ENCODE data around the gene COPB2.

COPB2 gene

GRCh38 chr3:139325551-139325950 is 63.9 kb downstream of the COPB2 start:
- H3K9me3 Mint-ChIP-seq, result no peaks in the 10 kb centered on the region
- H3K27me3 Mint-ChIP-seq, result peaks cover 2% of the 10 kb centered on the region
- no peaks in the 10 kb centered on the region for H3K36me3 Mint-ChIP-seq
- H3K4me3 Mint-ChIP-seq, result no peak overlapping the region
- peaks cover 16% of the 10 kb centered on the region for H3K4me1 Mint-ChIP-seq
- no peak overlapping the region for H3K27ac Mint-ChIP-seq

- Mint-ChIP-seq H3K4me3 (no peak overlapping the region), H3K27ac (no peak overlapping the region), H3K36me3 (no peaks in the 10 kb centered on the region), H3K9me3 (no peaks in the 10 kb centered on the region), H3K4me1 (peaks cover 12% of the 10 kb centered on the region), H3K27me3 (peaks cover 2% of the 10 kb centered on the region)
Observed at GRCh38 chr3:139324456-139324855, 65.0 kb downstream of the COPB2 start.

GRCh38 chr3:139323146-139323545 is 66.3 kb downstream of the COPB2 start:
- H3K27me3 Mint-ChIP-seq, result peaks cover 4% of the 10 kb centered on the region
- H3K4me3 Mint-ChIP-seq, result no peak overlapping the region
- H3K27ac Mint-ChIP-seq, result no peak overlapping the region
- peaks cover 3% of the 10 kb centered on the region for H3K4me1 Mint-ChIP-seq
- no peaks in the 10 kb centered on the region for H3K36me3 Mint-ChIP-seq
- H3K9me3 Mint-ChIP-seq, result no peaks in the 10 kb centered on the region

GRCh38 chr3:139322346-139322745 is 67.1 kb downstream of the COPB2 start:
- no peak overlapping the region for H3K4me3 Mint-ChIP-seq
- H3K27ac Mint-ChIP-seq, result no peak overlapping the region
- no peaks in the 10 kb centered on the region for H3K9me3 Mint-ChIP-seq
- no peaks in the 10 kb centered on the region for H3K36me3 Mint-ChIP-seq
- peaks cover 4% of the 10 kb centered on the region for H3K27me3 Mint-ChIP-seq
- no peaks in the 10 kb centered on the region for H3K4me1 Mint-ChIP-seq

GRCh38 chr3:139320551-139321309 is 68.7 kb downstream of the COPB2 start:
- H3K27me3 Mint-ChIP-seq, result peaks cover 4% of the 10 kb centered on the region
- H3K9me3 Mint-ChIP-seq, result no peaks in the 10 kb centered on the region
- H3K27ac Mint-ChIP-seq, result no peak overlapping the region

GRCh38 chr3:139319428-139320402 is 69.7 kb downstream of the COPB2 start:
- Mint-ChIP-seq H3K36me3 (no peaks in the 10 kb centered on the region), H3K4me3 (no peak overlapping the region), H3K27ac (no peak overlapping the region), H3K9me3 (no peaks in the 10 kb centered on the region), H3K27me3 (peaks cover 4% of the 10 kb centered on the region), H3K4me1 (no peaks in the 10 kb centered on the region)

More at GRCh38 chr3:139320551-139321309, 68.7 kb downstream of the COPB2 start:
- Mint-ChIP-seq H3K36me3 (no peaks in the 10 kb centered on the region), H3K4me1 (no peaks in the 10 kb centered on the region), H3K4me3 (no peak overlapping the region)

GRCh38 chr3:139318826-139319225 is 70.6 kb downstream of the COPB2 start:
- Mint-ChIP-seq H3K27ac (no peak overlapping the region), H3K4me3 (no peak overlapping the region), H3K4me1 (no peaks in the 10 kb centered on the region), H3K36me3 (no peaks in the 10 kb centered on the region), H3K27me3 (peaks cover 6% of the 10 kb centered on the region), H3K9me3 (no peaks in the 10 kb centered on the region)

- Mint-ChIP-seq H3K36me3 (no peaks in the 10 kb centered on the region), H3K4me3 (no peak overlapping the region), H3K4me1 (no peaks in the 10 kb centered on the region), H3K27ac (no peak overlapping the region), H3K9me3 (no peaks in the 10 kb centered on the region), H3K27me3 (peaks cover 7% of the 10 kb centered on the region)
Observed at GRCh38 chr3:139318431-139318816, 71.0 kb downstream of the COPB2 start.

- H3K9me3 Mint-ChIP-seq, result no peaks in the 10 kb centered on the region
Observed at GRCh38 chr3:139317660-139318430, 71.6 kb downstream of the COPB2 start.

GRCh38 chr3:139317215-139317614 is 72.2 kb downstream of the COPB2 start:
- Mint-ChIP-seq H3K4me3 (no peak overlapping the region), H3K27me3 (peaks cover 7% of the 10 kb centered on the region), H3K4me1 (no peaks in the 10 kb centered on the region), H3K9me3 (no peaks in the 10 kb centered on the region), H3K27ac (no peak overlapping the region), H3K36me3 (no peaks in the 10 kb centered on the region)

More at GRCh38 chr3:139317660-139318430, 71.6 kb downstream of the COPB2 start:
- Mint-ChIP-seq H3K27me3 (peaks cover 8% of the 10 kb centered on the region), H3K4me1 (no peaks in the 10 kb centered on the region), H3K27ac (no peak overlapping the region), H3K36me3 (no peaks in the 10 kb centered on the region), H3K4me3 (no peak overlapping the region)

GRCh38 chr3:139313921-139314320 is 75.5 kb downstream of the COPB2 start:
- H3K27me3 Mint-ChIP-seq, result peaks cover 7% of the 10 kb centered on the region
- no peak overlapping the region for H3K27ac Mint-ChIP-seq
- H3K36me3 Mint-ChIP-seq, result no peaks in the 10 kb centered on the region
- no peaks in the 10 kb centered on the region for H3K4me1 Mint-ChIP-seq
- no peak overlapping the region for H3K4me3 Mint-ChIP-seq
- no peaks in the 10 kb centered on the region for H3K9me3 Mint-ChIP-seq

- H3K9me3 Mint-ChIP-seq, result no peaks in the 10 kb centered on the region
- H3K4me1 Mint-ChIP-seq, result no peaks in the 10 kb centered on the region
- no peaks in the 10 kb centered on the region for H3K36me3 Mint-ChIP-seq
- H3K4me3 Mint-ChIP-seq, result no peak overlapping the region
- H3K27ac Mint-ChIP-seq, result no peak overlapping the region
- H3K27me3 Mint-ChIP-seq, result peaks cover 4% of the 10 kb centered on the region
Observed at GRCh38 chr3:139312959-139313358, 76.5 kb downstream of the COPB2 start.

- Mint-ChIP-seq H3K27me3 (peaks cover 4% of the 10 kb centered on the region), H3K27ac (no peak overlapping the region), H3K4me3 (no peak overlapping the region), H3K9me3 (no peaks in the 10 kb centered on the region), H3K4me1 (no peaks in the 10 kb centered on the region), H3K36me3 (no peaks in the 10 kb centered on the region)
Observed at GRCh38 chr3:139312416-139312815, 77.0 kb downstream of the COPB2 start.

GRCh38 chr3:139311557-139311956 is 77.9 kb downstream of the COPB2 start:
- H3K9me3 Mint-ChIP-seq, result no peaks in the 10 kb centered on the region
- H3K27me3 Mint-ChIP-seq, result peaks cover 4% of the 10 kb centered on the region
- H3K4me1 Mint-ChIP-seq, result no peaks in the 10 kb centered on the region

GRCh38 chr3:139310474-139310933 is 78.9 kb downstream of the COPB2 start:
- no peaks in the 10 kb centered on the region for H3K4me1 Mint-ChIP-seq
- H3K36me3 Mint-ChIP-seq, result no peaks in the 10 kb centered on the region
- H3K27ac Mint-ChIP-seq, result no peak overlapping the region
- no peaks in the 10 kb centered on the region for H3K9me3 Mint-ChIP-seq
- peaks cover 4% of the 10 kb centered on the region for H3K27me3 Mint-ChIP-seq
- no peak overlapping the region for H3K4me3 Mint-ChIP-seq

More at GRCh38 chr3:139311557-139311956, 77.9 kb downstream of the COPB2 start:
- Mint-ChIP-seq H3K27ac (no peak overlapping the region), H3K4me3 (no peak overlapping the region), H3K36me3 (no peaks in the 10 kb centered on the region)
